IMR-90 (cell line): ENCODE results near the gene MYO10. TPM values are rescaled to one million over a fixed set of nuclear protein-coding genes. Genes with fewer than 3 reads are reported as not detected.

Experiments used
- ATAC-seq: fragments of 200-7000 bp; cut with Tn5 transposase; 2 replicates; pipeline ENCODE4 v1.9.1; 2020; ENCODE audit warnings: low read depth, mild to moderate bottlenecking, moderate library complexity
- BruUV-seq: library from RNA; stranded (reverse); fragments of 400-500 nt; replicated peaks from 2 replicates; lab custom pipeline; 2021; lab: Mats Ljungman, UMichigan
- CTCF ChIA-PET: fragments of 300-600 bp; formaldehyde crosslinking; extraction: SDS; loops from one replicate; lab custom pipeline; 2021; ENCODE audit warnings: antibody characterized with exemption; lab: Yijun Ruan, JAX
- POLR2A ChIA-PET: fragments of 300-600 bp; sonication (Branson Sonifier 250); formaldehyde crosslinking; loops from one replicate; lab custom pipeline; 2022; ENCODE audit warnings: antibody characterized with exemption; ENCODE audit not compliant: unreplicated experiment; lab: Charles Lee
- DNase-seq: peaks from one replicate; pipeline ENCODE4 v3.0.0; 2013
- H2AFZ ChIP-seq: replicated peaks from 2 replicates; pipeline ENCODE3; 2013; ENCODE audit warnings: low read length, mild to moderate bottlenecking; ENCODE audit not compliant: poor library complexity
- H2AK5ac ChIP-seq: 2 replicates; pipeline ENCODE4 v1.6.1; 2013; ENCODE audit warnings: low read depth, low read length, inconsistent platforms
- H2AK9ac ChIP-seq: replicated peaks from 2 replicates; pipeline ENCODE3; 2013; ENCODE audit warnings: mild to moderate bottlenecking, low read depth, low read length, moderate library complexity; ENCODE audit not compliant: poor library complexity
- H2BK120ac ChIP-seq: 2 replicates; pipeline ENCODE4 v1.6.1; 2013; ENCODE audit warnings: low read depth, low read length, inconsistent platforms
- H2BK15ac ChIP-seq: 3 replicates; pipeline ENCODE4 v1.6.1; 2013; ENCODE audit warnings: low read depth, low read length, inconsistent platforms
- H2BK20ac ChIP-seq: 2 replicates; pipeline ENCODE4 v1.6.1; 2013; ENCODE audit warnings: low read depth, mild to moderate bottlenecking, inconsistent platforms, low read length, moderate library complexity
- H2BK5ac ChIP-seq: 2 replicates; pipeline ENCODE4 v1.6.1; 2013; ENCODE audit warnings: mild to moderate bottlenecking, low read depth, low read length, inconsistent platforms; ENCODE audit not compliant: poor library complexity, severe bottlenecking
- H3K14ac ChIP-seq: replicated peaks from 2 replicates; pipeline ENCODE4 v1.6.1; 2013; ENCODE audit warnings: low read depth, low read length, inconsistent platforms
- H3K18ac ChIP-seq: 2 replicates; pipeline ENCODE4 v1.6.1; 2013; ENCODE audit warnings: low read depth, low read length, control low read depth
- H3K23ac ChIP-seq: 2 replicates; pipeline ENCODE4 v1.6.1; 2013; ENCODE audit warnings: low read depth, low read length, inconsistent platforms
- H3K27ac ChIP-seq: 2 replicates; pipeline ENCODE4 v1.5.1; 2013; ENCODE audit warnings: mild to moderate bottlenecking, control low read depth, low read length; ENCODE audit not compliant: insufficient read depth
- H3K27me3 ChIP-seq: 2 replicates; pipeline ENCODE4 v1.6.1; 2013; ENCODE audit warnings: low read length; ENCODE audit not compliant: control insufficient read depth, insufficient read depth
- H3K36me3 ChIP-seq: 2 replicates; pipeline ENCODE4 v1.6.1; 2013; ENCODE audit warnings: low read length, mixed read lengths; ENCODE audit not compliant: control insufficient read depth, insufficient read depth
- H3K4ac ChIP-seq: 2 replicates; pipeline ENCODE4 v1.6.1; 2013; ENCODE audit warnings: low read depth, low read length, inconsistent platforms
- H3K4me1 ChIP-seq: 2 replicates; pipeline ENCODE4 v1.6.1; 2013; ENCODE audit warnings: low read length, mixed read lengths; ENCODE audit not compliant: control insufficient read depth, insufficient read depth
- H3K4me2 ChIP-seq: 2 replicates; pipeline ENCODE4 v1.6.1; 2013; ENCODE audit warnings: low read depth, mild to moderate bottlenecking, control low read depth, low read length, moderate library complexity
- H3K4me3 ChIP-seq: 2 replicates; pipeline ENCODE4 v1.5.1; 2013; ENCODE audit warnings: low read depth, mild to moderate bottlenecking, control low read depth, low read length, moderate library complexity; ENCODE audit not compliant: insufficient read depth
- H3K56ac ChIP-seq: 2 replicates; pipeline ENCODE4 v1.6.1; 2013; ENCODE audit warnings: low read length, inconsistent platforms; ENCODE audit not compliant: insufficient read depth; ENCODE audit errors: extremely low read depth
- H3K79me1 ChIP-seq, 2 experiments: 2 replicates each; pipeline ENCODE4 v1.6.1; 2013; ENCODE audit warnings: low read length in 2 of 2, inconsistent platforms in 1 of 2, low read depth in 1 of 2
- H3K9ac ChIP-seq: 2 replicates; pipeline ENCODE4 v1.6.1; 2013; ENCODE audit warnings: low read depth, low read length, control low read depth
- H3K9me1 ChIP-seq: 2 replicates; pipeline ENCODE4 v1.6.1; 2013; ENCODE audit warnings: low read length, inconsistent platforms; ENCODE audit not compliant: insufficient read depth
- H3K9me3 ChIP-seq: 2 replicates; pipeline ENCODE4 v1.6.1; 2013; ENCODE audit warnings: low read length; ENCODE audit not compliant: control insufficient read depth, insufficient read depth
- H4K20me1 ChIP-seq: 2 replicates; pipeline ENCODE4 v1.6.1; 2013; ENCODE audit warnings: low read length, inconsistent platforms; ENCODE audit not compliant: insufficient read depth
- H4K5ac ChIP-seq: 2 replicates; pipeline ENCODE4 v1.6.1; 2013; ENCODE audit warnings: mild to moderate bottlenecking, low read depth, low read length, control low read depth
- H4K8ac ChIP-seq, 2 experiments: 2 replicates each; pipeline ENCODE4 v1.6.1; 2013; ENCODE audit warnings: low read depth in 2 of 2, low read length in 2 of 2, control low read depth in 1 of 2, inconsistent platforms in 1 of 2
- H4K91ac ChIP-seq: 2 replicates; pipeline ENCODE4 v1.6.1; 2013; ENCODE audit warnings: low read depth, low read length, inconsistent platforms; ENCODE audit not compliant: insufficient read depth
- BHLHE40 ChIP-seq: fragments of 150-350 bp; IDR thresholded peaks from 2 replicates; pipeline ENCODE4 v1.6.1; 2016; ENCODE audit warnings: mild to moderate bottlenecking, low read depth, low read length
- CHD1 ChIP-seq: IDR thresholded peaks from 2 replicates; pipeline ENCODE4 v1.6.1; 2012; ENCODE audit warnings: low read depth, low read length, improper control_type of control experiment
- MAFK ChIP-seq: IDR thresholded peaks from 2 replicates; pipeline ENCODE4 v1.6.1; 2012; ENCODE audit warnings: low read depth, low read length, improper control_type of control experiment
- NFE2L2 ChIP-seq: fragments of 150-350 bp; IDR thresholded peaks from 2 replicates; pipeline ENCODE4 v1.6.1; 2016; ENCODE audit warnings: low read depth, mild to moderate bottlenecking, low read length
- POLR2A ChIP-seq: IDR thresholded peaks from 2 replicates; pipeline ENCODE4 v1.6.1; 2012; ENCODE audit warnings: mild to moderate bottlenecking, low read depth, low read length
- RAD21 ChIP-seq: IDR thresholded peaks from 2 replicates; pipeline ENCODE4 v1.6.1; 2012; ENCODE audit warnings: low read length, improper control_type of control experiment
- WGBS, 2 experiments: methylation state at CpG; one replicate each; pipeline versions ENCODE4 v1.1.5 to v1.1.7; 2013; ENCODE audit warnings: missing lambda C conversion rate in 2 of 2; ENCODE audit not compliant: insufficient read length in 1 of 2; ENCODE audit errors: extremely low coverage in 2 of 2; 5-methylcytosine and 5-hydroxymethylcytosine counted together
- dilution Hi-C: fragments of 300-500 bp; cut with HindIII; formaldehyde crosslinking; loops from one replicate; pipeline ENCODE4 v1.14.3; 2018; ENCODE audit warnings: low sequenced_read_pairs; ENCODE audit not compliant: unreplicated experiment
- in situ Hi-C: fragments of 300-500 bp; cut with MboI; formaldehyde crosslinking; loops from 3 replicates; pipeline ENCODE4 v1.14.3; 2019; ENCODE audit warnings: low sequenced_read_pairs, inconsistent platforms, mixed read lengths
- intact Hi-C: fragments of 100-400 bp; cut with micrococcal nuclease; formaldehyde crosslinking; loops from 2 replicates; pipeline ENCODE4 v1.10.0; 2022
- polyA plus RNA-seq, 3 experiments: library from polyadenylated mRNA; depleted of rRNA; stranded (reverse); fragments of >200 nt; gene quantifications; 2 replicates each; pipeline ENCODE4 v1.2.3, GENCODE V29; 2012; ENCODE audit warnings: low replicate concordance in 1 of 3
- total RNA-seq: library from RNA; depleted of rRNA; stranded (reverse); fragments of >200 nt; gene quantifications from 2 replicates; pipeline ENCODE4 v1.2.3, GENCODE V29; 2012
- TF ChIP-seq, protein P1 (sequence below): fragments of 150-350 bp; IDR thresholded peaks from 2 replicates; pipeline ENCODE4 v1.6.1; 2017; ENCODE audit warnings: mild to moderate bottlenecking, antibody characterized with exemption, low read length, low read depth

MYO10 gene
- total and polyA plus RNA-seq, 2 of the 4 experiments (the other 2 are of a cell fraction) = 39.9 to 115 TPM

DNA sequence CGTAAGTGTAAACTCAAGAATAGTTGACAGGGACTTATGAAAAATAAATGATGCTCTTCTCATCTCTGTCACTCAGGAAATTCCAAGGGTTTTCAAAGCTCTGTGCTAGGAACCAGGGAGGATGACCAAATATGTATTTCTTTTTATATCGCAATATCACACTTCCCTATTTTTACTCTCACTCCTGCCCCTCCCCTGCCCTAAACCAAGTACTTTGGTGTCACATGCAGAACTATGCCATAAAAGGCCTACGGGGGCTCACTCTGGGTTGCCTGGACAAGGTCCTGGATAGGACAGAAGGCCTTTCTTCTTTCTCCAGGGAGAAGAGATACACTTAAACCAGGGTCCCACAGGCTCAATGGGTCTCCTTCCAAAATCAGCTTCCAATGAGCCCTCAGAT is 311.0 kb downstream of the MYO10 start:
- CTCF ChIA-PET = interaction anchor here (0.6 kb wide), 1 partner anchor 52 kb away, joined by 4 read pairs; no protein-coding TSS in a partner anchor

More for the DNA sequence above, 311.0 kb downstream of the MYO10 start:
- Histone ChIP-seq H2AK9ac (no peak overlapping the region), H3K23ac (no peak overlapping the region), H3K14ac (no peak overlapping the region), H3K4me2 (no peak overlapping the region), H4K5ac (no peak overlapping the region), H2AFZ (no peak overlapping the region), H3K36me3 (no peaks in the 10 kb centered on the region), H4K91ac (no peak overlapping the region), H3K56ac (no peak overlapping the region), H3K27ac (no peak overlapping the region), H3K4ac (no peak overlapping the region), H3K9me1 (no peaks in the 10 kb centered on the region), H2BK5ac (no peak overlapping the region), H2BK120ac (no peak overlapping the region), H3K9me3 (no peaks in the 10 kb centered on the region), H3K4me3 (no peak overlapping the region), H2AK5ac (no peak overlapping the region), H4K8ac (no peak overlapping the region), H2BK20ac (no peak overlapping the region), H3K9ac (no peak overlapping the region), H3K27me3 (peaks cover 40% of the 10 kb centered on the region), H3K18ac (no peak overlapping the region), H3K79me1 (no peaks in the 10 kb centered on the region), H4K20me1 (no peaks in the 10 kb centered on the region), H3K4me1 (no peaks in the 10 kb centered on the region), H2BK15ac (no peak overlapping the region)
- ATAC-seq (no peak), DNase-seq (no peak)
- BruUV-seq = no TSS peak
- WGBS, 2 experiments = 80% methylated on average over 1 of the region's 3 CpGs; no CpG with 5 or more reads in 1 of the 2 experiments
- in situ Hi-C loops = no loop called here
- intact Hi-C loops = no loop called here
- dilution Hi-C loops = no loop called here
- POLR2A ChIA-PET = no interaction called here
- TF ChIP-seq, protein P1, sequence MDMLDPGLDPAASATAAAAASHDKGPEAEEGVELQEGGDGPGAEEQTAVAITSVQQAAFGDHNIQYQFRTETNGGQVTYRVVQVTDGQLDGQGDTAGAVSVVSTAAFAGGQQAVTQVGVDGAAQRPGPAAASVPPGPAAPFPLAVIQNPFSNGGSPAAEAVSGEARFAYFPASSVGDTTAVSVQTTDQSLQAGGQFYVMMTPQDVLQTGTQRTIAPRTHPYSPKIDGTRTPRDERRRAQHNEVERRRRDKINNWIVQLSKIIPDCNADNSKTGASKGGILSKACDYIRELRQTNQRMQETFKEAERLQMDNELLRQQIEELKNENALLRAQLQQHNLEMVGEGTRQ = no peak
- TF ChIP-seq RAD21 (no peak), POLR2A (no peak), BHLHE40 (no peak), NFE2L2 (no peak), CHD1 (no peak), MAFK (no peak)
